C4-2B (cell line): ENCODE results near the gene ABHD15.

ENCODE experiments used
- H3K27ac ChIP-seq: fragments of 450-650 bp; 2 replicates; pipeline ENCODE4 v1.5.1; 2017
- ZFX ChIP-seq: fragments of 450-650 bp; IDR thresholded peaks from 2 replicates; pipeline ENCODE4 v1.6.1; 2017
- TF ChIP-seq, protein P1 (sequence below): fragments of 450-650 bp; conservative IDR thresholded peaks from 2 replicates; pipeline ENCODE4 v1.5.1; 2017; ENCODE audit warnings: mild to moderate bottlenecking

ABHD15 gene

DNA sequence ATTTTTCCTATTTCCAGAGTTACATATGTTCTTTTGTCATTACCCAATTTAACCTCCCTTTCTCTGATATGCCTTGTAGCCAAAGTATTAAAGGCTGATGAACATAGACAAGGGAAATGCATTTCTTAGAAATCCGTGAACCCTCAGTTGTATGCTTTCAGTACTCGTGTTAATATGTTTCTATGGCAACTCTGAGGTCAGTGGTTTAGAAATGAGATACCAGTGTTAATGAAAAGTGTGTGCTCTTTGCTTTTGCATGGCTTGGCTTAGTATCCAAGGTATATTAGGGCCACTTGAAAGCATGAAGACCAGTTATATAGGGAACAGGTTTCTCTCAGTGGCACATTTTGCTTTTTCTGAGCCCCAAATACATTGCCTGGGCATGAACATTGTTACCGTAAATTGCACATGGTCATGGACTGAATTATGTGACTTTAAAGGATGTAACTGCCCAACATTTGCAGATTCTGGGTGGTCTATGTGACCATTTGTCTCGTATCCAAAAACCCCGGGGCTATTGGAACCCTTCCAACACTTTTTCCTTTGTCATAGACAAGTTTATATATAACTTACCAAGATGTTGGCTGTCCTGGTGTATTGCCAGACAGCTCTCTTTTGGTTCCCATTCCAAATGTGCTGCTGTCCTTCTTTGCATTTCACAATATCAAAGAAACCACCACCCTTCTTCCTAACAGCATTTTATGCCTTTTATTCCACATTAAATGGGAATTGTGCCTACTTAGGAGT is 17.5 kb downstream of the ABHD15 start:
- no peak overlapping the region for H3K27ac ChIP-seq
- no peak for TF ChIP-seq ZFX
- TF ChIP-seq, protein P1, sequence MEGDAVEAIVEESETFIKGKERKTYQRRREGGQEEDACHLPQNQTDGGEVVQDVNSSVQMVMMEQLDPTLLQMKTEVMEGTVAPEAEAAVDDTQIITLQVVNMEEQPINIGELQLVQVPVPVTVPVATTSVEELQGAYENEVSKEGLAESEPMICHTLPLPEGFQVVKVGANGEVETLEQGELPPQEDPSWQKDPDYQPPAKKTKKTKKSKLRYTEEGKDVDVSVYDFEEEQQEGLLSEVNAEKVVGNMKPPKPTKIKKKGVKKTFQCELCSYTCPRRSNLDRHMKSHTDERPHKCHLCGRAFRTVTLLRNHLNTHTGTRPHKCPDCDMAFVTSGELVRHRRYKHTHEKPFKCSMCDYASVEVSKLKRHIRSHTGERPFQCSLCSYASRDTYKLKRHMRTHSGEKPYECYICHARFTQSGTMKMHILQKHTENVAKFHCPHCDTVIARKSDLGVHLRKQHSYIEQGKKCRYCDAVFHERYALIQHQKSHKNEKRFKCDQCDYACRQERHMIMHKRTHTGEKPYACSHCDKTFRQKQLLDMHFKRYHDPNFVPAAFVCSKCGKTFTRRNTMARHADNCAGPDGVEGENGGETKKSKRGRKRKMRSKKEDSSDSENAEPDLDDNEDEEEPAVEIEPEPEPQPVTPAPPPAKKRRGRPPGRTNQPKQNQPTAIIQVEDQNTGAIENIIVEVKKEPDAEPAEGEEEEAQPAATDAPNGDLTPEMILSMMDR: no peak

DNA sequence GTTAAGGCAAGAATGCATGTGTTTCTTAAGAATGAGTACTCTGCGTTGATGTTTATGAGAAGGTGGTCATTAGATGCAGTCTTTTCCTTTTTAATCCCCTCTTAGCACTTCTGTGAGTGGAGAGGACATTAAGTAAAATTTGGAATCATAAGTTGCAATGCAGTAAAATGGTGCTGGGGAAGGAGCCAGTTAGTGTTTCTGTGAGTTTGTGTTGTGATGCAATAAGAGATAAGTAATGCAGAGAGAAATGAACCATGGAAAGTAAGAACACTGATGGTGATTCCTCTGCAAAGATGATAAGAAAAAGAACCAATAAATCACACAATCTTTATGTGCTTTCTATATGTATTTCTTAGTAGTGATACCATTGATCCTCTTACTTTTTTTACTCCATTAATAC is 20.0 kb downstream of the ABHD15 start:
- no peak overlapping the region for H3K27ac ChIP-seq
- TF ChIP-seq, protein P1: no peak
- no peak for TF ChIP-seq ZFX

DNA sequence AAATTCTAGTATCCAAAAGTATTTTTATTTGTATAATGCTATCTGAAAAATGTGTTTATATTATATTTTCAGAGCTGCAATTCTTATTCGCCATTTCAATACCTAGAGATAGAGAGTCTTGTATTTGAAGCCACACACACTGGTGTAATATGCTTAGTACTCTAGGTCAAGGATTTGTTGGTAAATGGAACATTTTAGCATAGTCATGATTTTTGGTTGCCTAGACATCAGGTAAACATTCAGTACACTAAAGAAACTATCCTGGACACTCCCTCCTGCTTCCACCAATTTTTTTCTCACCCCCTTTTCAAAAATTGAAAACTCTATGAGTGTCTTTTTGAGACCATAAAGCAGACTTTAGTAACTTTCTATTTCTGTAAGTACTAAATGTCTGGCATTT is 20.8 kb downstream of the ABHD15 start:
- no peak overlapping the region for H3K27ac ChIP-seq
- TF ChIP-seq ZFX: no peak
- TF ChIP-seq, protein P1: no peak

DNA sequence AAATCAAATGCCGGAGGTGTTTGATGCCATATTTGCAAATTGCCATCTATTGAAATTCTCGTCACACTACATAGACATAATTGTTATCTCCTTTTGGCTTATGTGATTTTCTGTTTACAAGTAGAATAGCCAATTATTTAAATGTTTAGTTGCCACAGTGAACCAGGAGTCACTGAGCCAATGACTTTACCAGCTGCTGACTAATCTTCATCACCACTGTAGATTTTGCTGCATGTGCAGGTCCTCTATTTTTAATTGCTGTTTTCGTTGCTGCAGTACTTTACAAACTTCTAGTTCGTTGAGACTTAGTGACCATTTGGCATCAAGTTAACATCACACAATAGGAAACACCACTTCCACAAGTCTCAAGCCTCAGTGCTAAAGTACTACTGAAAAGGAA is 22.8 kb downstream of the ABHD15 start:
- TF ChIP-seq ZFX: no peak
- TF ChIP-seq, protein P1: no peak
- no peak overlapping the region for H3K27ac ChIP-seq

- no peak overlapping the region for H3K27ac ChIP-seq
- no peak for TF ChIP-seq ZFX
These were observed 32.9 kb downstream of the ABHD15 start for GRCh38 chr17:29533976-29534375.

GRCh38 chr17:29526322-29526721 is 40.5 kb downstream of the ABHD15 start:
- H3K27ac ChIP-seq: no peak overlapping the region
- TF ChIP-seq, protein P1: no peak
- no peak for TF ChIP-seq ZFX

GRCh38 chr17:29524692-29525091 is 42.1 kb downstream of the ABHD15 start:
- TF ChIP-seq, protein P1: no peak
- no peak for TF ChIP-seq ZFX
- H3K27ac ChIP-seq: no peak overlapping the region

DNA sequence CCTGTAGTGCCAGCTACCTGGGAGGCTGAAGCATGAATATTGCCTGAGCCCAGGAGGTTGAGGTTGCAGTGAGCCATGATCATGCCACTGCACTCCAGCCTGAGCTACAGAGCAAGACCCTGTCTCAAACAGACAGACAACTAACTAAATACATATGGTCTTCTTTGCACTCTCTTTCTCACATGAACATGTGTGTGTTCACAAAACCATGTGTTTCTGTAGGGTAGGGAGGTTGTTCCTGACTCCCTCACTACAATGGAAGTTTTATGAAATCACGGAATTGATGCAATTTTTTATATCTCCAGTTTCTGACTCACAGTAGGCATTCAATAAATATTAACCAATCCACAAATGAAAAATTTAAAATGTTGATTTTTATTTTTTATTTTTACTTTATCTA is 48.5 kb downstream of the ABHD15 start:
- TF ChIP-seq, protein P1: no peak
- TF ChIP-seq ZFX: no peak
- no peak overlapping the region for H3K27ac ChIP-seq
